ENCODE results near the gene SOAT2. TPM values are rescaled to one million over a fixed set of nuclear protein-coding genes. Genes with fewer than 3 reads are reported as not detected.
"Not testable (repeated sequence)": the region's sequence is repeated elsewhere in the genome, so short reads cannot be mapped to it uniquely, and the experiment has no call there.

Gene SOAT2
- total RNA-seq, 1 donor from 2014 or later, result 0.98 TPM

- Mint-ChIP-seq H3K36me3 (ENCODE audit: insufficient read depth) (peaks cover 2% of the 10 kb centered on the region), H3K9me3 (ENCODE audit: low read depth) (peaks cover 3% of the 10 kb centered on the region)
These were observed 3.8 kb downstream of the SOAT2 start for GRCh38 chr12:53107122-53107521.

GRCh38 chr12:53112431-53112830 is 9.1 kb downstream of the SOAT2 start:
- H3K27ac Mint-ChIP-seq; DNase-seq (ENCODE audit: low spot score, unreplicated experiment); H3K36me3 Mint-ChIP-seq (ENCODE audit: insufficient read depth); H3K27me3 Mint-ChIP-seq; H3K9me3 Mint-ChIP-seq (ENCODE audit: low read depth): not testable (repeated sequence)
- peak overlapping the region; percentile 44 for H3K4me3 Mint-ChIP-seq (ENCODE audit: low read depth)
- peaks cover 24% of the 10 kb centered on the region for H3K4me1 Mint-ChIP-seq (ENCODE audit: low read depth)

More at GRCh38 chr12:53107122-53107521, 3.8 kb downstream of the SOAT2 start:
- Mint-ChIP-seq H3K27me3 (no peaks in the 10 kb centered on the region), H3K4me1 (ENCODE audit: low read depth) (peaks cover 40% of the 10 kb centered on the region), H3K27ac (peak overlapping the region; percentile 59), H3K4me3 (ENCODE audit: low read depth) (no peak overlapping the region)
- no peak for DNase-seq (ENCODE audit: low spot score, unreplicated experiment)
- TF ChIP-seq, protein P1, sequence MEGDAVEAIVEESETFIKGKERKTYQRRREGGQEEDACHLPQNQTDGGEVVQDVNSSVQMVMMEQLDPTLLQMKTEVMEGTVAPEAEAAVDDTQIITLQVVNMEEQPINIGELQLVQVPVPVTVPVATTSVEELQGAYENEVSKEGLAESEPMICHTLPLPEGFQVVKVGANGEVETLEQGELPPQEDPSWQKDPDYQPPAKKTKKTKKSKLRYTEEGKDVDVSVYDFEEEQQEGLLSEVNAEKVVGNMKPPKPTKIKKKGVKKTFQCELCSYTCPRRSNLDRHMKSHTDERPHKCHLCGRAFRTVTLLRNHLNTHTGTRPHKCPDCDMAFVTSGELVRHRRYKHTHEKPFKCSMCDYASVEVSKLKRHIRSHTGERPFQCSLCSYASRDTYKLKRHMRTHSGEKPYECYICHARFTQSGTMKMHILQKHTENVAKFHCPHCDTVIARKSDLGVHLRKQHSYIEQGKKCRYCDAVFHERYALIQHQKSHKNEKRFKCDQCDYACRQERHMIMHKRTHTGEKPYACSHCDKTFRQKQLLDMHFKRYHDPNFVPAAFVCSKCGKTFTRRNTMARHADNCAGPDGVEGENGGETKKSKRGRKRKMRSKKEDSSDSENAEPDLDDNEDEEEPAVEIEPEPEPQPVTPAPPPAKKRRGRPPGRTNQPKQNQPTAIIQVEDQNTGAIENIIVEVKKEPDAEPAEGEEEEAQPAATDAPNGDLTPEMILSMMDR (IDR thresholded peaks at IDR 0.05; ENCODE audit: unreplicated experiment), result no peak

- TF ChIP-seq, protein P1 (IDR thresholded peaks at IDR 0.05; ENCODE audit: unreplicated experiment), result no peak
- Mint-ChIP-seq H3K27ac (peak overlapping the region; percentile 98), H3K4me3 (ENCODE audit: low read depth) (peak overlapping the region; percentile 44), H3K4me1 (ENCODE audit: low read depth) (peaks cover 25% of the 10 kb centered on the region), H3K9me3 (ENCODE audit: low read depth) (peaks cover 3% of the 10 kb centered on the region), H3K27me3 (no peaks in the 10 kb centered on the region), H3K36me3 (ENCODE audit: insufficient read depth) (peaks cover 2% of the 10 kb centered on the region)
- no peak for DNase-seq (ENCODE audit: low spot score, unreplicated experiment)
These were observed 9.9 kb downstream of the SOAT2 start for GRCh38 chr12:53113136-53113705.

DNA sequence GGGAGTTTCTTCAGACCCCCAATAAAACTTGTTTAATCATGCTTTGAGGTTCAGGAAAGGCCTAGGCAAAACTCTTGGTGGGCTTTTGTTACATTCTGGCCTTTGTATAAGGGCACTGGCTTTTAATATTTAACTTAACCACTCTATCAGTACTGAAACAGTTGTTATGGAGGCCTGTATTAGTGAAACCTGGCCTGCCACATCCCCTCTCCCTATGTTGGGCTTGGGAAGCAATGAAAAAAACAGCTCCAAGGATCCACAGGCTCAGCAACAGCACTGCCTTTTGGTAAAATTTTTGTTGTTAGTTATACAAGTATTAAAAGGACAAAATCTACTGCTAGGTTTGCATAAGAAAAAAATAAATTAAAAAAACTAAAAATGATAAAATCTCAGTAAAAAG is 10.7 kb downstream of the SOAT2 start:
- Mint-ChIP-seq H3K27ac (peak overlapping the region; percentile 98), H3K36me3 (ENCODE audit: insufficient read depth) (peaks cover 2% of the 10 kb centered on the region), H3K9me3 (ENCODE audit: low read depth) (peaks cover 3% of the 10 kb centered on the region), H3K27me3 (no peaks in the 10 kb centered on the region), H3K4me3 (ENCODE audit: low read depth) (peak overlapping the region; percentile 52), H3K4me1 (ENCODE audit: low read depth) (peaks cover 26% of the 10 kb centered on the region)
- TF ChIP-seq, protein P1 (IDR thresholded peaks at IDR 0.05; ENCODE audit: unreplicated experiment), result no peak
- DNase-seq (ENCODE audit: low spot score, unreplicated experiment), result no peak

DNA sequence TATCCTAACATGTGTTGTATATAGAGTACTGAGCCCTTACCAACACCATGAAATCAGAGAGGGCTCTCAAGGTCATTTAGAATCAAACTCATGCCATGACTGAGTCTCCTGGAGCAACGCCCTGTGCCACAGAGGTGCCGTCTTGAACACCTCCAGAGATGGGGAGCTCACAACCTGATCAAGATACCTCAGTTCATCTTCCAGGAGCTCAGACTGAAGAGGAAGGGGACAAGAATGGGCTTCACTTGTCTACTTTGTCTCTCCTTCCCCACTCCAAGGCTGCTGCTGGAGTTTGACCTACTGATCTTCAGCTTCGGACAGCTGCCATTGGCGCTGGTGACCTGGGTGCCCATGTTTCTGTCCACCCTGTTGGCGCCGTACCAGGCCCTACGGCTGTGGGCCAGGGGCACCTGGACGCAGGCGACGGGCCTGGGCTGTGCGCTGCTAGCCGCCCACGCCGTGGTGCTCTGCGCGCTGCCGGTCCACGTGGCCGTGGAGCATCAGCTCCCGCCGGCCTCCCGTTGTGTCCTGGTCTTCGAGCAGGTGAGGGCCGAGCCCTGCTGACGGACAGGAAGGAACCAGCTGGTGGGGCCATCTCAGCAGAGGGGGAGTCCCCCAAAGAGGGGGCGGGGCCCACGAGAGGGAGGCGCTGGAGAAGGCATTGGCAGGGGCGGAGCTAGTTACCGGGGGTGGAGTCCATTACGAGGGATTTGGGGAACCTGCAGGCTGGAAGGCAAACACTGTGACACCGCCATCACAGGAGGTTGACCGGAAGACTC is 12.0 kb downstream of the SOAT2 start:
- Mint-ChIP-seq H3K27me3 (no peaks in the 10 kb centered on the region), H3K27ac (peak overlapping the region; percentile 98), H3K4me3 (ENCODE audit: low read depth) (no peak overlapping the region), H3K36me3 (ENCODE audit: insufficient read depth) (no peaks in the 10 kb centered on the region), H3K9me3 (ENCODE audit: low read depth) (no peaks in the 10 kb centered on the region), H3K4me1 (ENCODE audit: low read depth) (peaks cover 26% of the 10 kb centered on the region)
- TF ChIP-seq, protein P1 (IDR thresholded peaks at IDR 0.05; ENCODE audit: unreplicated experiment), result no peak
- no peak for DNase-seq (ENCODE audit: low spot score, unreplicated experiment)

Data from progenitor cell of endocrine pancreas (in vitro differentiated cells).